ENCODE measurements around the gene GOLGA7B.

GRCh38 chr10:97866524-97867219 lies 17.0 kb downstream of the GOLGA7B start:
- no peak for TF ChIP-seq POLR2AphosphoS5 (IDR thresholded peaks at IDR 0.05; ENCODE audit: low read depth, low read length)
- TF ChIP-seq, protein P1, sequence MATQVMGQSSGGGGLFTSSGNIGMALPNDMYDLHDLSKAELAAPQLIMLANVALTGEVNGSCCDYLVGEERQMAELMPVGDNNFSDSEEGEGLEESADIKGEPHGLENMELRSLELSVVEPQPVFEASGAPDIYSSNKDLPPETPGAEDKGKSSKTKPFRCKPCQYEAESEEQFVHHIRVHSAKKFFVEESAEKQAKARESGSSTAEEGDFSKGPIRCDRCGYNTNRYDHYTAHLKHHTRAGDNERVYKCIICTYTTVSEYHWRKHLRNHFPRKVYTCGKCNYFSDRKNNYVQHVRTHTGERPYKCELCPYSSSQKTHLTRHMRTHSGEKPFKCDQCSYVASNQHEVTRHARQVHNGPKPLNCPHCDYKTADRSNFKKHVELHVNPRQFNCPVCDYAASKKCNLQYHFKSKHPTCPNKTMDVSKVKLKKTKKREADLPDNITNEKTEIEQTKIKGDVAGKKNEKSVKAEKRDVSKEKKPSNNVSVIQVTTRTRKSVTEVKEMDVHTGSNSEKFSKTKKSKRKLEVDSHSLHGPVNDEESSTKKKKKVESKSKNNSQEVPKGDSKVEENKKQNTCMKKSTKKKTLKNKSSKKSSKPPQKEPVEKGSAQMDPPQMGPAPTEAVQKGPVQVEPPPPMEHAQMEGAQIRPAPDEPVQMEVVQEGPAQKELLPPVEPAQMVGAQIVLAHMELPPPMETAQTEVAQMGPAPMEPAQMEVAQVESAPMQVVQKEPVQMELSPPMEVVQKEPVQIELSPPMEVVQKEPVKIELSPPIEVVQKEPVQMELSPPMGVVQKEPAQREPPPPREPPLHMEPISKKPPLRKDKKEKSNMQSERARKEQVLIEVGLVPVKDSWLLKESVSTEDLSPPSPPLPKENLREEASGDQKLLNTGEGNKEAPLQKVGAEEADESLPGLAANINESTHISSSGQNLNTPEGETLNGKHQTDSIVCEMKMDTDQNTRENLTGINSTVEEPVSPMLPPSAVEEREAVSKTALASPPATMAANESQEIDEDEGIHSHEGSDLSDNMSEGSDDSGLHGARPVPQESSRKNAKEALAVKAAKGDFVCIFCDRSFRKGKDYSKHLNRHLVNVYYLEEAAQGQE (IDR thresholded peaks at IDR 0.05; ENCODE audit: insufficient read depth in 1 of 2, low read depth in 2 of 2, low read length in 2 of 2): no peak
- no peak for TF ChIP-seq TAF1 (IDR thresholded peaks at IDR 0.05; ENCODE audit: borderline replicate concordance, insufficient read depth, low read length)
- no peak for TF ChIP-seq SIN3A (IDR thresholded peaks at IDR 0.05; ENCODE audit: borderline replicate concordance, insufficient read depth, low read length)
